DOHH2 (cell line): ENCODE measurements around the gene CYP26B1.

Source experiments
- H3F3A ChIP-seq: fragments of 200-600 bp; sonication (generic), shearing (Covaris generic); 2 replicates; pipeline ENCODE4 v1.6.0; 2016; ENCODE audit warnings: antibody characterized with exemption, mild to moderate bottlenecking; ENCODE audit not compliant: control insufficient read depth, insufficient read depth
- H3K27ac ChIP-seq: fragments of 200-600 bp; sonication (generic); 2 replicates; pipeline ENCODE4 v1.5.1; 2014; ENCODE audit warnings: low read depth, mild to moderate bottlenecking, low read length, moderate library complexity
- H3K27me3 ChIP-seq: fragments of 200-600 bp; sonication (generic); 2 replicates; pipeline ENCODE4 v1.6.1; 2014; ENCODE audit warnings: mild to moderate bottlenecking, low read length, mixed read lengths; ENCODE audit not compliant: control insufficient read depth
- H3K36me3 ChIP-seq: fragments of 200-600 bp; sonication (generic); 2 replicates; pipeline ENCODE4 v1.6.1; 2014; ENCODE audit warnings: mild to moderate bottlenecking, low read length, moderate library complexity, mixed read lengths; ENCODE audit not compliant: control insufficient read depth
- H3K4me1 ChIP-seq: fragments of 200-600 bp; sonication (generic); 2 replicates; pipeline ENCODE4 v1.6.1; 2014; ENCODE audit warnings: mild to moderate bottlenecking, low read length, mixed read lengths; ENCODE audit not compliant: control insufficient read depth
- H3K4me2 ChIP-seq: fragments of 200-600 bp; sonication (generic); 2 replicates; pipeline ENCODE4 v1.6.0; 2014; ENCODE audit warnings: mild to moderate bottlenecking, low read length, moderate library complexity
- H3K4me3 ChIP-seq: fragments of 200-600 bp; sonication (generic); 2 replicates; pipeline ENCODE4 v1.5.1; 2014; ENCODE audit warnings: mild to moderate bottlenecking, low read length, mixed read lengths
- H3K79me2 ChIP-seq: fragments of 200-600 bp; sonication (generic); 2 replicates; pipeline ENCODE4 v1.6.1; 2014; ENCODE audit warnings: mild to moderate bottlenecking, low read length, mixed read lengths; ENCODE audit not compliant: control insufficient read depth
- H3K9me2 ChIP-seq: fragments of 200-600 bp; sonication (generic); replicated peaks from 2 replicates; pipeline ENCODE4 v1.6.1; 2014; ENCODE audit warnings: mild to moderate bottlenecking, low read length, mixed read lengths; ENCODE audit not compliant: control insufficient read depth
- H3K9me3 ChIP-seq: fragments of 200-600 bp; sonication (generic); 2 replicates; pipeline ENCODE4 v1.6.1; 2014; ENCODE audit warnings: antibody characterized with exemption, low read length, mixed read lengths; ENCODE audit not compliant: control insufficient read depth, insufficient read depth
- H4K20me1 ChIP-seq: fragments of 200-600 bp; sonication (generic); 2 replicates; pipeline ENCODE4 v1.6.0; 2014; ENCODE audit warnings: low read depth, mild to moderate bottlenecking, antibody characterized with exemption, low read length, moderate library complexity; ENCODE audit not compliant: control insufficient read depth, insufficient read depth
- CTCF ChIP-seq: fragments of 200-600 bp; sonication (generic); IDR thresholded peaks from one replicate; pipeline ENCODE4 v1.5.1; 2014; ENCODE audit warnings: antibody characterized with exemption, mild to moderate bottlenecking, low read depth, low read length; ENCODE audit not compliant: poor library complexity, severe bottlenecking
- EZH2phosphoT487 ChIP-seq: fragments of 200-600 bp; sonication (generic); IDR thresholded peaks from 2 replicates; pipeline ENCODE4 v1.6.1; 2017; ENCODE audit warnings: borderline replicate concordance, mild to moderate bottlenecking, antibody characterized with exemption, low read length, moderate library complexity, mixed read lengths

CYP26B1 gene

DNA sequence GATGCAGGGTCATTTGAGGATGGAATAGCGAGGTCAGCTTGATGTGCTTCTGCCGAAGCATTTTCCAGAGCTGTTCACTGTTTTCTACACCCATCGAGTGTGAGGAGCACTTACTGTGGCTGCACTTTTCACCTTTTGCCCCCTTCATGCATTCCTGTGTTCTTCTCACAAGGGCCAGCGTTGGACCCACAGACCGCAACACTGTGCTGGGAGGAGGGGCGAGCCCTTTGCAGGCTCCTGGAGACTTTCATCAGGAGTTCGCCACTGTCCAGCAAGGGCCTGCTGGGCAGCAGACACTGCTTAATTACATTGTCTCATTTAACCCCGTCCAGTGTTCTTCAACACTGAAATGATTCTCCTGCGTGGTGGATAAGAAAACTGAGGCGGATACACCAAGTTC lies 29.9 kb downstream of the CYP26B1 start:
- H4K20me1 ChIP-seq, result no peaks in the 10 kb centered on the region
- H3K27ac ChIP-seq, result no peak overlapping the region
- H3K9me3 ChIP-seq, result no peaks in the 10 kb centered on the region
- H3F3A ChIP-seq, result no peaks in the 10 kb centered on the region
- TF ChIP-seq CTCF (no peak), EZH2phosphoT487 (no peak)
- H3K9me2 ChIP-seq, result no peaks in the 10 kb centered on the region
- H3K4me2 ChIP-seq, result no peak overlapping the region
- no peaks in the 10 kb centered on the region for H3K79me2 ChIP-seq
- H3K4me1 ChIP-seq, result no peaks in the 10 kb centered on the region
- H3K4me3 ChIP-seq, result no peak overlapping the region
- H3K27me3 ChIP-seq, result no peaks in the 10 kb centered on the region
- H3K36me3 ChIP-seq, result no peaks in the 10 kb centered on the region

DNA sequence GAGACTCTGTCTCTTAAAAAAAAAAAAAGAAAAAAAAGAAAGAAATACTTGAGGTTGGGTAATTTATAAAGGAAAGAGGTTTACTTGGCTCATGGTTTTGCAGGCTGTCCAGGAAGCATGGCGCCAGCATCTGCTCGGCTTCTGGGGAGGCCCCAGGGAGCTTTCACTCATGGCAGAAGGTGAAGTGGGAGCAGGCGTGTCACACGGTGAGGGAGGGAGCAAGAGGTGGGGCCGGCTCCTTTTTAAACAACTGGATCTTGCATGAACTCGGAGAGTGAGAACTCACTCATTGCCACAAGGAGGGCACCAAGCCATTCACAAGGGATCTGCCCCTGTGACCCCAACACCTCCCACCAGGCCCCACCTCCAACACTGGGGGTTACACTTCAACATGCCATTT lies 30.6 kb downstream of the CYP26B1 start:
- H4K20me1 ChIP-seq, result no peaks in the 10 kb centered on the region
- H3K79me2 ChIP-seq, result no peaks in the 10 kb centered on the region
- no peaks in the 10 kb centered on the region for H3K36me3 ChIP-seq
- no peaks in the 10 kb centered on the region for H3K9me2 ChIP-seq
- H3K4me3 ChIP-seq, result no peak overlapping the region
- H3K9me3 ChIP-seq, result no peaks in the 10 kb centered on the region
- no peak overlapping the region for H3K27ac ChIP-seq
- no peak overlapping the region for H3K4me2 ChIP-seq
- H3F3A ChIP-seq, result no peaks in the 10 kb centered on the region
- H3K27me3 ChIP-seq, result no peaks in the 10 kb centered on the region
- no peak for TF ChIP-seq CTCF
- TF ChIP-seq EZH2phosphoT487, result no peak
- no peaks in the 10 kb centered on the region for H3K4me1 ChIP-seq

DNA sequence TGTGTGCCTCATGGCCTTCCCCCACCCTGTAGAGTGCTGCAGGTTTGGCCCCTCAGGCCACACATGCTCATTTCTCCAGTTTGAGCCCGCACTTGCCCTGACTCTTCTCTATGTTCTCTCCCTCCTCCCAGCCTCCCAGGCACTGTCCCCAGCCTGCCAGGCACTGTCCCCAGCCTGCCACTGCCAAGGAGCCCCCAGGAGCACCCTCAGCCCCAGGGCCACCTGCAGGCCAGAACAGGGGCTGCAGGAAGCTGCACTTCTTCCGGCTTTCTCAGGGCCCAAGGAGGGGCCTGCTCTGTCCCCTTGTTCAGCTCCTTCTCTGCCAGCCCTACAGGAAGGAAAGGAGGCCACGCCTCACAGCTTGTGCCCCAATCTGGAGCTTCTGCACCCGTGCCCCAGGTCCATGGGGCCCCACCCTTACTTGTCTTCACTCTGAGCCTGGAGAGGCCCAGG lies 31.6 kb downstream of the CYP26B1 start:
- no peaks in the 10 kb centered on the region for H3K9me3 ChIP-seq
- H3K9me2 ChIP-seq, result no peaks in the 10 kb centered on the region
- no peak overlapping the region for H3K4me2 ChIP-seq
- no peak for TF ChIP-seq EZH2phosphoT487
- peak; percentile 17 for TF ChIP-seq CTCF
- H3K4me3 ChIP-seq, result no peak overlapping the region
- no peaks in the 10 kb centered on the region for H3K36me3 ChIP-seq
- no peaks in the 10 kb centered on the region for H4K20me1 ChIP-seq
- H3K4me1 ChIP-seq, result no peaks in the 10 kb centered on the region
- H3K79me2 ChIP-seq, result no peaks in the 10 kb centered on the region
- no peak overlapping the region for H3K27ac ChIP-seq
- H3K27me3 ChIP-seq, result no peaks in the 10 kb centered on the region
- no peaks in the 10 kb centered on the region for H3F3A ChIP-seq
